Measurements from ENCODE around the gene FPR3. TPM values are rescaled to one million over a fixed set of nuclear protein-coding genes. Genes with fewer than 3 reads are reported as not detected.

FPR3 gene
- total and polyA plus RNA-seq, 2 donors (not counting 3 experiments of a cell fraction or from before 2014, with no cell fraction given), result not detected

- intact Hi-C loops (cut with micrococcal nuclease), result no loop called here
- no peak for FAIRE-seq
- Histone ChIP-seq H3K27me3 (ENCODE audit: control insufficient read depth in 2 of 2, insufficient read depth in 2 of 2, low read length in 2 of 2) (no peaks in the 10 kb centered on the region), H4K20me1 (replicated peaks; ENCODE audit: control insufficient read depth, extremely low read depth, insufficient read depth, low read length) (no peaks in the 10 kb centered on the region), H3K4me2 (ENCODE audit: insufficient read depth, low read length) (no peak overlapping the region), H2AFZ (ENCODE audit: low read depth, low read length) (no peak overlapping the region), H3K4me3 (replicated peaks in 1 of 3; ENCODE audit: insufficient read depth in 1 of 3, low read depth in 1 of 3, low read length in 3 of 3) (no peak overlapping the region), H3K4me1 (ENCODE audit: control insufficient read depth, extremely low read depth, insufficient read depth, low read length) (no peaks in the 10 kb centered on the region), H3K9me3 (replicated peaks; ENCODE audit: control insufficient read depth, insufficient read depth, low read length) (no peaks in the 10 kb centered on the region), H3K27ac (ENCODE audit: insufficient read depth, low read depth, low read length) (no peak overlapping the region), H3K79me2 (ENCODE audit: control insufficient read depth, insufficient read depth, low read length) (no peaks in the 10 kb centered on the region), H3K9ac (replicated peaks; ENCODE audit: extremely low read depth, insufficient read depth, low read length) (no peak overlapping the region), H3K9me1 (replicated peaks; ENCODE audit: control insufficient read depth, extremely low read depth, insufficient read depth, low read length) (no peaks in the 10 kb centered on the region), H3K36me3 (ENCODE audit: control insufficient read depth in 2 of 2, extremely low read depth in 1 of 2, insufficient read depth in 2 of 2, low read length in 2 of 2) (no peaks in the 10 kb centered on the region)
- DNase-seq (ENCODE audit: low read depth, low spot score), result no peak
- TF ChIP-seq JUN (IDR thresholded peaks at IDR 0.05; ENCODE audit: borderline replicate concordance, insufficient read depth, insufficient read length, low read depth) (no peak), POLR2A (IDR thresholded peaks at IDR 0.05; ENCODE audit: low read depth, low read length) (no peak), GATA2 (IDR thresholded peaks at IDR 0.05; ENCODE audit: insufficient read depth, insufficient read length, low read depth, low read length) (no peak), MYC (IDR thresholded peaks at IDR 0.05; ENCODE audit: low read depth, low read length) (no peak), FOS (IDR thresholded peaks at IDR 0.05; ENCODE audit: borderline replicate concordance, insufficient read depth, low read length) (no peak), EZH2 (IDR thresholded peaks at IDR 0.05; ENCODE audit: borderline replicate concordance, low read depth, low read length, severe bottlenecking) (no peak), CTCF (IDR thresholded peaks at IDR 0.05; ENCODE audit: extremely low read depth in 1 of 2, insufficient read depth in 1 of 2, low read depth in 1 of 2, low read length in 2 of 2) (no peak), MAX (IDR thresholded peaks at IDR 0.05; ENCODE audit: insufficient read depth, insufficient read length) (no peak), POLR2AphosphoS5 (IDR thresholded peaks at IDR 0.05; ENCODE audit: insufficient read depth, low read depth, low read length) (no peak)
- ChIA-PET CTCF (no interaction called here), POLR2A (no interaction called here)
- no TSS peak for BruUV-seq (replicated peaks)
- dilution Hi-C loops (cut with MboI; ENCODE audit: extremely low pct_ligation_motif_present, low sequenced_read_pairs), result no loop called here
Observed at GRCh38 chr19:51816711-51817110, 21.8 kb downstream of the FPR3 start.

Measured in endothelial cell of umbilical vein (primary cell).